ENCODE data around the gene PLAC8. TPM values are rescaled to one million over a fixed set of nuclear protein-coding genes. Genes with fewer than 3 reads are reported as not detected.

The PLAC8 gene
- total and polyA plus RNA-seq, 2 of the 13 experiments (the other 11 are each of a cell fraction or from before 2014, with no cell fraction given), result 3.0 to 174 TPM

DNA sequence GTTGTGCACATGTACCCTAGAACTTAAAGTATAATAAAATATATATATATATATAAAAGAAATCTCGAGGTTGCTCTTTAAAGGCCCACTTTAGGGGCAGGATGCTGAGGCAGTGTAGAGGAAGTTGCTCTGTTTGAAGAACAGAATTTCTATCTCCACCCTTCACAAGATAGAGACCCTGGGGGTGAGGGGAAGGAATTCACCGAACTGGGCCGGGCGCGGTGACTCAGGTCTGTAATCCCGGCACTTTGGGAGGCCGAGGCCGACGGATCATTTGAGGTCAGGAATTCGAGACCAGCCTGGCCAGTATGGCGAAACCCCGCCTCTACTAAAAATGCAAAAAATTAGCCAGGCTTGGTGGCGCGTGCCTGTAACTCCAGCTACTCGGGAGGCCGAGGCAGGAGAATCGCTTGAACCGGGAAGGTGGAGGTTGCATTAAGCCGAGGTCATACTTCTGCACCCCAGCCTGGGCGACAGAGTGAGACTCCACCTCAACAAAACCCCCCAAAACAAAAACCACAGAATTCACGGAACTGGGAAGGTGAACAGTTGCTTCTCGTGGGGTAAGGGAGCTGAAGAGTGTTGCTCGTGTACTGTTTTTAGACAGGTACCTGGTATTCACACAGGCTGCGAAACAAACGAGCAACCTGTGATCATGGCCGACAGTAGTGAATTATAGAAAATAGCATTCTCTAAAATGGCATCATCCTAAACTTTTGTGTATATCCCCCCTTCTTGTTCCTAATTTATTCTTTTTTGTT is 6.2 kb downstream of the PLAC8 start (continued):
- no peak for TF ChIP-seq TBL1XR1 (IDR thresholded peaks at IDR 0.05; ENCODE audit: borderline replicate concordance, low read length, partially characterized antibody)
- TF ChIP-seq, protein P1, sequence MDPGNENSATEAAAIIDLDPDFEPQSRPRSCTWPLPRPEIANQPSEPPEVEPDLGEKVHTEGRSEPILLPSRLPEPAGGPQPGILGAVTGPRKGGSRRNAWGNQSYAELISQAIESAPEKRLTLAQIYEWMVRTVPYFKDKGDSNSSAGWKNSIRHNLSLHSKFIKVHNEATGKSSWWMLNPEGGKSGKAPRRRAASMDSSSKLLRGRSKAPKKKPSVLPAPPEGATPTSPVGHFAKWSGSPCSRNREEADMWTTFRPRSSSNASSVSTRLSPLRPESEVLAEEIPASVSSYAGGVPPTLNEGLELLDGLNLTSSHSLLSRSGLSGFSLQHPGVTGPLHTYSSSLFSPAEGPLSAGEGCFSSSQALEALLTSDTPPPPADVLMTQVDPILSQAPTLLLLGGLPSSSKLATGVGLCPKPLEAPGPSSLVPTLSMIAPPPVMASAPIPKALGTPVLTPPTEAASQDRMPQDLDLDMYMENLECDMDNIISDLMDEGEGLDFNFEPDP (CRISPR knock-in tag; conservative IDR thresholded peaks at IDR 0.05), result no peak
- TF ChIP-seq, protein P2, sequence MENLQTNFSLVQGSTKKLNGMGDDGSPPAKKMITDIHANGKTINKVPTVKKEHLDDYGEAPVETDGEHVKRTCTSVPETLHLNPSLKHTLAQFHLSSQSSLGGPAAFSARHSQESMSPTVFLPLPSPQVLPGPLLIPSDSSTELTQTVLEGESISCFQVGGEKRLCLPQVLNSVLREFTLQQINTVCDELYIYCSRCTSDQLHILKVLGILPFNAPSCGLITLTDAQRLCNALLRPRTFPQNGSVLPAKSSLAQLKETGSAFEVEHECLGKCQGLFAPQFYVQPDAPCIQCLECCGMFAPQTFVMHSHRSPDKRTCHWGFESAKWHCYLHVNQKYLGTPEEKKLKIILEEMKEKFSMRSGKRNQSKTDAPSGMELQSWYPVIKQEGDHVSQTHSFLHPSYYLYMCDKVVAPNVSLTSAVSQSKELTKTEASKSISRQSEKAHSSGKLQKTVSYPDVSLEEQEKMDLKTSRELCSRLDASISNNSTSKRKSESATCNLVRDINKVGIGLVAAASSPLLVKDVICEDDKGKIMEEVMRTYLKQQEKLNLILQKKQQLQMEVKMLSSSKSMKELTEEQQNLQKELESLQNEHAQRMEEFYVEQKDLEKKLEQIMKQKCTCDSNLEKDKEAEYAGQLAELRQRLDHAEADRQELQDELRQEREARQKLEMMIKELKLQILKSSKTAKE (CRISPR knock-in tag; IDR thresholded peaks at IDR 0.05; ENCODE audit: borderline replicate concordance), result no peak

DNA sequence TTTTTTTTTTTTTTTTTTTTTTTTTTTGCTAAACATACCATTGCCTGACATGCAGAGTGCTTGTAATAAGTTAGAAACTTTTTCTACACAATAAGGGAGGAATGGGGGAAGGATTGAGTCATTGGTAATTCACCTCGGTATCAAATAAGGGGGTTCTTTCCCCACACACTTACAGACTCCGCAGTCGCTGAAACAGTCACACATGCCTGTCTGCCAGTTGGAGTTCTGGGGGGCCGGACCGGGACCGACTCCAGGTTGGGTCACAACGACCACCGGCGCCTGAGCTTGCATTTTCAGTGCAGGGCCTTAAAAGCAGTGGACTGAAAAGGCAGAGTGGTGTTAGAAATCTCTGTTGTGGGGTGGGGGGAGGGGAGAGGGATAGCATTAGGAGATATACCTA is 6.9 kb downstream of the PLAC8 start:
- Histone ChIP-seq H3K79me2 (ENCODE audit: insufficient read depth, low read length) (peaks cover 30% of the 10 kb centered on the region), H3K4me1 (ENCODE audit: insufficient read depth, low read length) (peaks cover 24% of the 10 kb centered on the region), H3K9me3 (ENCODE audit: low read length) (no peaks in the 10 kb centered on the region), H3K4me2 (ENCODE audit: low read depth, low read length) (no peak overlapping the region), H3K36me3 (replicated peaks in 1 of 2; ENCODE audit: control insufficient read depth in 1 of 2, insufficient read depth in 2 of 2, low read length in 2 of 2) (peaks cover 5 to 27% of the 10 kb centered on the region in 2 experiments), H3K4me3 (replicated peaks in 1 of 3; ENCODE audit: insufficient read depth in 1 of 3, low read depth in 2 of 3, low read length in 3 of 3) (no peak overlapping the region), H3K27me3 (ENCODE audit: control insufficient read depth in 1 of 2, insufficient read depth in 2 of 2, low read length in 2 of 2) (no peaks in the 10 kb centered on the region), H4K20me1 (ENCODE audit: insufficient read depth, low read length) (peaks cover 3% of the 10 kb centered on the region; the same call in 1 of the 2 replicates), H3K27ac (ENCODE audit: extremely low read length, insufficient read depth, low read length) (no peak overlapping the region), H3K9ac (ENCODE audit: insufficient read depth, low read depth, low read length) (no peak overlapping the region), H2AFZ (ENCODE audit: low read length) (no peak overlapping the region)
- WGBS (ENCODE audit: low lambda C conversion rate), result 96% methylated on average over 9 of the region's 9 CpGs
- in situ Hi-C loops (cut with HindIII; ENCODE audit: extremely low pct_ligation_motif_present, low pct_unique_long_range_greater_than_20kb) (no loop called here), intact Hi-C loops (cut with micrococcal nuclease; ENCODE audit: unreplicated experiment) (no loop called here)
- POLR2A ChIA-PET, result no interaction called here
- CTCF ChIA-PET (ENCODE audit: low intra/inter-chr PET ratio, low total read pairs), result no interaction called here
- BruUV-seq (replicated peaks), result no TSS peak
- no peak for FAIRE-seq
- TF ChIP-seq ATF7 (IDR thresholded peaks at IDR 0.05), result no peak
- TF ChIP-seq ATF7 (CRISPR knock-in tag; IDR thresholded peaks at IDR 0.05), result no peak
- TF ChIP-seq TOPORS (CRISPR knock-in tag; IDR thresholded peaks at IDR 0.05), result no peak
- TF ChIP-seq SP140L (CRISPR knock-in tag; IDR thresholded peaks at IDR 0.05; ENCODE audit: borderline replicate concordance), result no peak
- no peak for TF ChIP-seq ZNF550 (CRISPR knock-in tag; IDR thresholded peaks at IDR 0.05; ENCODE audit: borderline replicate concordance)
- TF ChIP-seq ZNF337 (CRISPR knock-in tag; IDR thresholded peaks at IDR 0.05; ENCODE audit: borderline replicate concordance, low read depth), result no peak
- TF ChIP-seq U2AF1 (optimal IDR thresholded peaks at IDR 0.05; ENCODE audit: low read depth, low read length), result no peak
- no peak for TF ChIP-seq KDM6A (CRISPR knock-in tag; IDR thresholded peaks at IDR 0.05; ENCODE audit: low read depth)
- no peak for TF ChIP-seq ARHGAP35 (CRISPR knock-in tag; IDR thresholded peaks at IDR 0.05; ENCODE audit: borderline replicate concordance)
- ATAC-seq, result no peak
- DNase-seq (ENCODE audit: low spot score), result no peak

Data from HepG2 (cell line).